DMS153 (cell line): ENCODE results near the gene RIC8A.
"Not testable (repeated sequence)": the region's sequence is repeated elsewhere in the genome, so short reads cannot be mapped to it uniquely, and the experiment has no call there.

ENCODE experiments used
- DNase-seq: peaks from one replicate; lab custom pipeline; 2025; lab: John Stamatoyannopoulos, UW

RIC8A gene

DNA sequence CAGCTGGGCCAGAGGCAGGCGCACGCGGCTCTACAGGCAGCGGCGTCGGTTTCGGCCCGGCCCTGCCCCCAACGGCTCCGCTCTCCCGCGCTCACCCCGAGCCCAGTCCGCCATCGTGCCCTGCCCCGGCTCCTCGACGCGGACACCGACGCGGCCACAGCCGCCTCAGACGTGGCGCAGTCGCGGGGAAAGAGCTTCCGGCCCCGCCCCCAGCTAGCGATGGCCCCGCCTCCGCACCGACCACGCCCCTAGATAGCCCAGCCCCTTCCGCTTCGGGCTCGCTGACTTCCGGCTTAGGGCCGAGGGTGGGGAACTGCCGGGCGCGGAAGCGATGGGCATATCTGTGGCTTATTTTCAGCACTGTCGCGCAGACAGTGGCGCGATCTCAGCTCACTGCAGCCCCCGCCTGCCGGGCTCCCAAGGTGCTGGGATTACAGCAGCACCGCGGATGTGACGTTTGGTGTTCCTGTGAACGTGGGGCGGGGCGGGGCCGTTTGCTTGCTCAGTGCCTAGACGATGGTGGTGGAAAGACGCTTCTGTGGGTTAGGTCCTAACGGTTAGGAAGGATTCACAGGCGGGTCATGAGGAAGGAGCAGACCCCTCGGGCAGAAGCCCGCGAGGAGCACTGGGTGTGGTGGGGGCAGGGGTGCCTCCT is at the start of gene RIC8A, which contains the start of gene BET1L:
RIC8A (plus strand) TSS at position 501 of the 655 bp plus-strand sequence. CDS start 1,147 bp downstream, outside the sequence.
BET1L (minus strand) TSS at position 192 of the 655 bp plus-strand sequence; CDS start at position 114, 78 bp downstream.
- DNase-seq: peak; percentile 89

DNA sequence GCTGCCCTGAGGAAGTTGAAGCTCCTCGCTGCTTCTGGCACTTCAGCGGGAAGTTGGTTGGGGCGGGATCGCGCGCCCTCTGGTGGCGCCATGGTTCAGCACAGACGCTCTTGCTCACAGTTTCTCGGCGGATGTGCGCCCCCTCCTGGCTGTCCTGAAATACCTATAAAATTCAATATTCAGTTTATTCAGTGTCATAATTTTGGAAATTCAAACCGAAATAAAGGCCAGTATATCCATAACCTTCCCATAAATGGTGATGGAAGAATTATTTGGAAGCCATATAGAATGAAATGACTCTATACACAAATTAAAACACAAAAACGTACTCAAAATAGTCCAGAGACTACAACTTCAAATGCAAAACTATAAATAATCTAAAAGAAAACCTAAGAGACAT is 27.3 kb upstream of the RIC8A start:
- DNase-seq: not testable (repeated sequence)

GRCh38 chr11:189200-189783 is 18.2 kb upstream of the RIC8A start:
- not testable (repeated sequence) for DNase-seq

DNA sequence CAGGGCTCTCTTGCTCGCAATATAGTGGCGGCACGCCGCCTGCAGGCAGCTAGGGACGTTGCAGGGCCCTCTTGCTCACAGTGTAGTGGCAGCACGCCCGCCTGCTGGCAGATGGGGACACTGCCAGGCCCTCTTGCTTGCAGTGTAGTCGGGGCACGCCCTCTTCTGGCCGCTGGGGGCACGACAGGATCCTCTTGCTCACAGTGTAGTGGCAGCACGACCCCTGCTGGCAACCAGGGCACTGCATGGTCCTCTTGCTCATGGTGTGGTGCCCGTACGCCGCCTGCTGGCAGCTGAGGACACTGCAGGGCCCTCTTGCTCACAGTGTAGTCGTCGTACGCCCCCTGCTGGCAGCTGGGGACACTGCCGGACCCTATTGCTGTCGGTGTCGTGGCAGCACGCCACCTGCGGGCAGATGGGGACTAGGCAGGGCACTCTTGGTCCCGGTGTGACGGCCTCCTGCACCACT is 17.6 kb upstream of the RIC8A start:
- not testable (repeated sequence) for DNase-seq

- DNase-seq: not testable (repeated sequence)
Measured at GRCh38 chr11:190546-190945, 17.0 kb upstream of the RIC8A start.

DNA sequence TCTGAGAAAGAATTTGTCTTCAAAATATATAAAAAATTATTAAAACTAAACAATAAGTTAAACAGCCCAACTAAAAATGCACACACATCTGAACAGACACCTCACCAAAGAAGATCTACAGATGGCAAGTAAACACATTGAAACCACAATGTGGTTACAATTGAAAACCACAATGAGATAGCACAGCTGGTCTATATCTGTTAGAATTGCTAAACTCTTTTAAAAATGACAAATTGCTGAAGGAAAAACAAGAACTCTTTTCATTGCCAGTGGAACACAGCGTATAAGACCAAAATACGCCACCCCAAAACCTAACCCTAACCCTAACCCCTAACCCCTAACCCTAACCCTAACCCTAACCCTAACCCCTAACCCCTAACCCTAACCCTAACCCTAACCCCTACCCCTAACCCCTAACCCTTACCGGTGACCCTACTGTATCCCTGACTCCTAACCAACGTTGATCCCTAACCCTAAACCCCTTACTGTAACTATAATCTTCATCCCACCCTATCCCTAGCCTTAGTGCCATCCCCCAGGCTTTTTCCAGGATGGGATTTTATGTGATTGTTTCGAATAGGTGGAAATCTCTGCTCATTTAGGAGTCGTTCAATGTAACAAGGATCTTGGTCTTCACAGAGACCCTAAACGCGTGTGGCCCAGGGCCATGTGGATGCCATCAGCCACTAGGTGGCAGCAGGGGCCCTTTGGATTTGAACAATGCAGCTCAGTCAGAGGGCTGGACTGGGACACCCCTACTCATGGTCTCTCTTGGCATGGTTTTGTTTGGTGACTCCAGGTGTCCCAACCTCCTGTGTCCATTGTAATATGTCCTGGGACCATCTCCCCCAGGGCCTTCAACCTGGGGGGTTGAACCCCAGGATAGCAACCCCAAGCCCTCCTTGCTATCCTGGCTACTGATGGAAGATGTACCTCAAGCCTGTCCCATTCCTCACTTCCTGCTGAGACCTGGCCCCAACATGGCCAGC is 15.7 kb upstream of the RIC8A start:
- not testable (repeated sequence) for DNase-seq

DNA sequence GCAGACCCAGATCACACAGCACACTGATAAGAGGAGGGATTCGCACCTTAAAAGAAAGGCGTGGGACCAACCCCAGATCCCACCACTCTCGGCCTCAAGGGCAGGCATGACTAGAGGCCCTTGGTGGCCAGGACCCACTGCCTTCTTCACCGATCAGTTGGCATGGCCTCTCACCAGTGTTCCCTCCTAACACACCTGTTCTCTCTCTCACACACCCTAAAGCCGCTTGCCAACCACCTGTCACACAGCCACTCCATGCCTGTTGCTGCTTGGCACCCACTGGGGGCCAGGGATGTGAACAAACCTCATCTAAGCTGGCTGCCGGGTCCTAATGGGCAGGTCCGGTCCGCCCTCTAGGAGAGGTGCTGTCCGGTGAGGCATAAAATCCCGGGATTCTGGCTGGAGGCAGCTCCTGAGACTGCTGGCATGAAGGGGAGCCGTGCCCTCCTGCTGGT is 14.8 kb upstream of the RIC8A start, which contains the start of gene SCGB1C1:
SCGB1C1 (plus strand) TSS at position 405 of the 455 bp plus-strand sequence; CDS start at position 427, 22 bp downstream.
- DNase-seq: not testable (repeated sequence)

GRCh38 chr11:193481-193880 is 14.0 kb upstream of the RIC8A start:
- not testable (repeated sequence) for DNase-seq

GRCh38 chr11:196786-197731 is 10.4 kb upstream of the RIC8A start:
- DNase-seq: no peak

DNA sequence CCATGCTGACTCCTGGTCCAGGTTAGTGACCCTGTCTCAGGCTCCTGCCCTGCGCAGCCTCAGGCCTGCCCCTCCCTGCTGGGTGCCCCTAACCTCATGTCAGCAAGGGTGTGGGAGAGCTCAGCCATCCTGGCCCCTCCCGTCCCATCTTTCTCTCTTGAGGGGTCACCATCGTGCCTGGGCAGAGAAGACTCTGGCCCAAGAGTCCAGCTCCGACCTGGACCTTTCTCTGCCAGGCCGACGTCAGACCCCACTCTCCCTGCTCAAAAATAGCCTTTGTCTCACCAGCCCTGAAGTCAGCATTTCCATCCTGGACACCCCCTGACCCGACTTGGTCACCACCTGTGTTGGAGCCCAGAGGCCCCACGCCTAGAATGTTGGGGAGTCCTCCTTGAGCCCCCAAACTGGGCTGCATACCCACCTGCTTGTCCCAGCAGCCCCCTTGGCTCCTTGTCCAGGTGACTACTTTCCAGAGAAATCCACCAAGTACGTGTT is 9.7 kb upstream of the RIC8A start:
- no peak for DNase-seq

GRCh38 chr11:198236-198806 is 9.2 kb upstream of the RIC8A start:
- DNase-seq: no peak

- DNase-seq: no peak
Measured at GRCh38 chr11:199004-199581, 8.4 kb upstream of the RIC8A start.

GRCh38 chr11:199782-200181 is 7.7 kb upstream of the RIC8A start:
- DNase-seq: no peak

DNA sequence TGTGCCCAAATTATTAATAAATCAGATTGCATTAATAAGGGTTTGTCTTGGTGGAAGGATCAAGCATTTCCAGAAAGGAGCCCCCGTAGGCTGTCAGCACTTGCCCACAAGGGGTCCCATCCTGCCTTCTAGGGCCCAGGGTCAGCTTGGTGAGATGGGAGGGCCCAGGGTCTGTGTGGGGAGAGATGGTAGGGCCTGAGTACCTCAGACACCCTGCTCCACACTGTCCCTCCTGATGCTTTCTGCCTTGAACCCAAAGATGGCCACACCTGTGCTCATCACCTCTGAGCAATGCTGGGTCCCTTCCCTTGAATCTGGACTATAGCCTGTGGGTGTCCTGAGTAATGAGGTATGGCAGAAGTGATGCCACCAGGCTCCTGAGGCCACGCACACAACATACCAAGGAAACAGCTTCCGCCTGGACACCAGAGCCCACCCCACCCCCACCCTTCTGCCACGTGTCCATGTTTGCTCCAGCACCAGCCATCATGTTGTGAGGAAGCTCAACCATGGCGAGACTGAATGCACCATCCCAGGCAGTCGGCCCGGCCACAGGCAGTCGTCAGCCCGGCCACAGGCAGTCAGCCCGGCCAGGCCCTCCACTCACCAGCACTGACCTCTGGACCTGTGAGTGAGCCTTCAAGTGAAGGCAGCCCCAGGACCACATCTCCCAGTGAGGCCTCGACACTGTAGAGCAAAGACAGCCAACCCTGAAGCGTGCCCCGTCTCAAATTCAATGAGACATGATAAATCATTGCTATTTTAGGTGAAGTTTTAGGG is 7.1 kb upstream of the RIC8A start:
- no peak for DNase-seq

DNA sequence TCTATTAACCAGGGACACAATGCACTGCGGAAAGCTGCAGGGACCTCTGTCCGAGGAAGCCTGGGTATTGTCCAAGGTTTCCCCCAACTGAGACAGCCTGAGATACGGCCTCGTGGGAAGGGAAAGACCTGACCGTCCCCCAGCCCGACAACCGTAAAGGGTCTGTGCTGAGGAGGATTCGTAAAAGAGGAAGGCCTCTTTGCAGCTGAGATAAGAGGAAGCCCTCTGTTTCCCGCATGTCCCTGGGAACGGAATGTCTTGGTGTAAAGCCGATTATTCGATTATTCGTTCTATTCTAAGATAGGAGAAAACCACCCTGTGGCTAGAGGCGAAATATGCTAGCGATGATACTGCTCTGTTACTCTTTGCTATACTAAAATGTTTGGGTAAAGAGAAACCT is 5.5 kb upstream of the RIC8A start:
- no peak for DNase-seq

DNA sequence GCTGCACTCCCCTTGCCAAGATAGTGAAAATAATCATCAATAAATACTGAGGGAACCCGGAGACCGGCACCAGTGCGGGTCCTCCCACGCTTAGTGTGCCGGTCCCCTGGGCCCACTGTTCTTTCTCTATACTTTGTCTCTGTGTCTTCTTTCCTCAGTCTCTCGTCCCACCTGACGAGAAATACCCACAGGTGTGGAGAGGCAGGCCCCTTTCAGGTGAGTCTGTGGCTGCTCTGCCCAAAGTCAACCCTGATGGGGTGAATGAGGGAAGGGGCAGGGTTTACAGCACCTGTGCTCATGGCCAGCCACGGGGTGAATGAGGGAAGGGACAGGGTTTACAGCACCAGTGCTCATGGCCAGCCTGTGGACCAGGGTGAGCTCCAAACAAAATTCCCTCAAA is 5.0 kb upstream of the RIC8A start:
- DNase-seq: no peak

GRCh38 chr11:203056-203944 is 4.2 kb upstream of the RIC8A start:
- DNase-seq: no peak

DNA sequence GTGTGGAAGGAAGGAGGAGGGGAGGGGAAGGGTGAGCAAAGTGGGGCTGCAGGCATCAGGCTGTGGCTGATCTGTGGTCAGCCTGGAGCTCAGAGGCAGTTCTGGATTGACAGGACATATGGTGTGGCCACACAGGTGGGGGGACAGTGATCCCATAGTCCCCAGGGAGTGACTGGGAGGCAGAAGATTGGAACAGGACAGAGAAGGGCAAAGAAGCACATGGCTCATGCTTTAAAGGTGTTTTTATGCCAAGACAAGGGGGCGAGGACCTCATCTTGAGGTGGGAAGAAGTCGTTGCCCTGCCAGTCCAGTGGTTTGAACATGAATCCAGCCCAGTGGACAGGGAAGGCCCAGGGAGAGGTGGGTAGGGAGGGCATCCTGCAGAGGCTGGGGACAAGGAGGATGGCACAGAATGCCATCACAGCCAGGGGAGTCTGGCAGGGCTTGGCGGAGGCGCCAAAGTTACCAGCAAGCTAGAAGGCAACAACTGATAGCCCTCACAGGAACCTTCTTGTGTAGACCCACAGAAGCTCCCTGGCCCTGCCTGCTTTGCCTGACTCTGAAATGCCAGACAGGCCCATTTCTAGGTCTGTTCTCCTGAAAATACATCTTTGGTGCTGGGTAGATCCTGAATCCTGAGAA is 3.4 kb upstream of the RIC8A start:
- DNase-seq: no peak
